OCI-LY7 (cell line): ENCODE measurements around the gene TES.

ENCODE experiments used
- EZH2phosphoT487 ChIP-seq: fragments of 200-600 bp; sonication (generic); IDR thresholded peaks from 2 replicates; pipeline ENCODE4 v1.6.1; 2018; ENCODE audit warnings: low read depth, borderline replicate concordance, mild to moderate bottlenecking, mixed run types, antibody characterized with exemption, low read length, moderate library complexity, mixed read lengths
- TF ChIP-seq, protein P1 (sequence below): fragments of 200-600 bp; sonication (generic); conservative IDR thresholded peaks from 2 replicates; pipeline ENCODE4 v1.5.1; 2014; ENCODE audit warnings: mild to moderate bottlenecking, antibody characterized with exemption, low read length, moderate library complexity, mixed read lengths

- TF ChIP-seq, protein P1, sequence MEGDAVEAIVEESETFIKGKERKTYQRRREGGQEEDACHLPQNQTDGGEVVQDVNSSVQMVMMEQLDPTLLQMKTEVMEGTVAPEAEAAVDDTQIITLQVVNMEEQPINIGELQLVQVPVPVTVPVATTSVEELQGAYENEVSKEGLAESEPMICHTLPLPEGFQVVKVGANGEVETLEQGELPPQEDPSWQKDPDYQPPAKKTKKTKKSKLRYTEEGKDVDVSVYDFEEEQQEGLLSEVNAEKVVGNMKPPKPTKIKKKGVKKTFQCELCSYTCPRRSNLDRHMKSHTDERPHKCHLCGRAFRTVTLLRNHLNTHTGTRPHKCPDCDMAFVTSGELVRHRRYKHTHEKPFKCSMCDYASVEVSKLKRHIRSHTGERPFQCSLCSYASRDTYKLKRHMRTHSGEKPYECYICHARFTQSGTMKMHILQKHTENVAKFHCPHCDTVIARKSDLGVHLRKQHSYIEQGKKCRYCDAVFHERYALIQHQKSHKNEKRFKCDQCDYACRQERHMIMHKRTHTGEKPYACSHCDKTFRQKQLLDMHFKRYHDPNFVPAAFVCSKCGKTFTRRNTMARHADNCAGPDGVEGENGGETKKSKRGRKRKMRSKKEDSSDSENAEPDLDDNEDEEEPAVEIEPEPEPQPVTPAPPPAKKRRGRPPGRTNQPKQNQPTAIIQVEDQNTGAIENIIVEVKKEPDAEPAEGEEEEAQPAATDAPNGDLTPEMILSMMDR, result no peak
- no peak for TF ChIP-seq EZH2phosphoT487
These were observed 66.7 kb downstream of the TES start for GRCh38 chr7:116277070-116277469.
